ENCODE data around the gene RNU1-2.
A peak's percentile ranks its signal among the peaks of the same experiment; 100 is the strongest.
"Not testable (repeated sequence)": the region's sequence is repeated elsewhere in the genome, so short reads cannot be mapped to it uniquely, and the experiment has no call there.

RNU1-2 gene

DNA sequence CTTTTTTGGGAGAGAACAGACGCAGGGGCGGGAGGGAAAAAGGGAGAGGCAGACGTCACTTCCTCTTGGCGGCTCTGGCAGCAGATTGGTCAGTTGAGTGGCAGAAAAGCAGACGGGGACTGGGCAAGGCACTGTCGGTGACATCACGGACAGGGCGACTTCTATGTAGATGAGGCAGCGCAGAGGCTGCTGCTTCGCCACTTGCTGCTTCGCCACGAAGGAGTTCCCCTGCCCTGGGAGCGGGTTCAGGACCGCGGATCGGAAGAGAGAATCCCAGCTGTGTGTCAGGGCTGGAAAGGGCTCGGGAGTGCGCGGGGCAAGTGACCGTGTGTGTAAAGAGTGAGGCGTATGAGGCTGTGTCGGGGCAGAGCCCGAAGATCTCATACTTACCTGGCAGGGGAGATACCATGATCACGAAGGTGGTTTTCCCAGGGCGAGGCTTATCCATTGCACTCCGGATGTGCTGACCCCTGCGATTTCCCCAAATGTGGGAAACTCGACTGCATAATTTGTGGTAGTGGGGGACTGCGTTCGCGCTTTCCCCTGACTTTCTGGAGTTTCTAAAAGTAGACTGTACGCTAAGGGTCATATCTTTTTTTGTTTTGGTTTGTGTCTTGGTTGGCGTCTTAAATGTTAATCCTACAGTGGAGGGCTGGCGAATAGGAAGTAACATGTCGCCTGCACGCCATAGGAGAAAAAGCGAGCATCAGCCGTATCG is at the start of gene RNU1-2:
Gene RNU1-2 (plus strand): TSS at position 383 of the 718 bp plus-strand sequence.
- peak in 56 of 58 donors; percentile 27 to 98 (median 86) for DNase-seq

DNA sequence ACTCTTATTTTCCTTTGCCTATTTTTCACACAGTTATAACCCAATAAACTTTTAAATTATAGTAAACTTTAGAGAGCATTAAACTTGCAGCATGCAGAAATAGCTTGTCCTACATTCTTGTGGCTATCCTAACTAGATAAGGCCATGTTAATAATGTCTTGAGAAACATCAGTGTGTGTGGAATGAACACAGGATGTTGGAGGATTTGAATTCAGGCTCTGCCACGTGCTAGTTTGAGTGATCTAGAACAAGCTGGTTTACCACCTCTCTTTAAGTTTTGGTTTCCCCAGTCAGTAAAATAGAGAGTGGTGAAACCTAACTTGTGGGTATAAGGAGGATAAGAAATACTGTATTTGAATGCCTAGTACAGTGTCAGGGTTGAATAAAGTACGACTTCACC is 39.6 kb upstream of the RNU1-2 start:
- DNase-seq: not testable (repeated sequence)

DNA sequence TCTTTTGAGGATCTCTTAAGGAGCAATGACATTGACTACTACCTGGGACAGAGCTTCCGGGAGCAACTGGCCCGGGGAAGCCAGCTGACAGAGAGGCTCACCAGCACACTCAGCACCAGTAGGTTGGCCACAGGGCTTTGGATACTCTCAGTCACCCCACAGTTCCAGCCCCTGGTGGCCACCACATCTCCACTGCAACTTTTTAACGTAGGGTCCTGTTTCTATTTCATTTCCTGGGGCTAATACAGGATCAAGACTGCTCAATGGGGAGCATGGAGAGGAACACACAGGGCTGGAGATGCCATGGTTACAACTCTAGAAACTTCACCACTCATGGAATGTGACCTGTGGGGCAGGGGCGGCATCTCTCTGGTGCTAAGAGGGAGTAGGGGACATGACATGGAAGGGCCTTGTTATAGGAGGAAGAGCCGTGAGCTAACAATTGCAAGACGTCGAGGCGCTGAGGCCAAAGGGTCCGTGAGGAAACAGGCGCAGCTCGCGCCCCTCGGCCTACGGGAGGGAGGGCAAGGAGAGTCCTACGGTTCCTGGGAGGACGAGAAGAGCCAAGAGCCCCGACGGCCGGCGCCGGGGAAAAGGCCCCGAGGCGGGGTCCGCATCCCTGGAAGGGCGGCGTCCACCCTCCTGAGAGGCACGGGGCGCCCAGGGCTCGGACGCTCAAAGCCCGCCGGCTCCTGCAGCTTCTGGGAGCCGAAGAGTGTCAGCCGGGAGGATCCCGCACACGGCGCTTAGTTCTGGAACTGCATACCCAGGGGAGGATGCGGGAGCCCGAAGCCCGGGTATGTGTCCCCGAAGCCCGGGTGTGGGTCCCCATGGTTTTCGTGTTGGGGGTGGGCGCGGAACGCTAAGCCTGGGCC is 36.4 kb upstream of the RNU1-2 start:
- not testable (repeated sequence) for DNase-seq

DNA sequence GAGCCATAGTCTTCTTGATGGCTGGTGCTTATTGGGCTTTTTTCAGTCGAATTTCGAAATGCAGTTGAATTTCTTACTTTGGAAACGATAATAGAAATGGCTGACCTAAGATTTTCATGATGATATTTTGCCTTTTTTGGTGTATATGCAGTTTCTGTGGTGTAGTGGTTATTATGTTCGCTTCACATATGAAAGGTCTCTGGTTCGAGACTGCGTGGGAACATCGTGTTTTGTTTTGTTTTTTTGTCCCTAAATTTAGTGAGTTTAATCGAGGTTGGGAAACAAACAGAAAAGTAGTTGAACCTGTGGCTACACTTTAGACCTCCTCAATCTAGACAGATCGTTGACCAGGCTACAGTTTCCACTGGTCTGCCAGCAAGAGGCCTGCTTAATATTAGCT is 35.7 kb upstream of the RNU1-2 start:
- DNase-seq: not testable (repeated sequence)

DNA sequence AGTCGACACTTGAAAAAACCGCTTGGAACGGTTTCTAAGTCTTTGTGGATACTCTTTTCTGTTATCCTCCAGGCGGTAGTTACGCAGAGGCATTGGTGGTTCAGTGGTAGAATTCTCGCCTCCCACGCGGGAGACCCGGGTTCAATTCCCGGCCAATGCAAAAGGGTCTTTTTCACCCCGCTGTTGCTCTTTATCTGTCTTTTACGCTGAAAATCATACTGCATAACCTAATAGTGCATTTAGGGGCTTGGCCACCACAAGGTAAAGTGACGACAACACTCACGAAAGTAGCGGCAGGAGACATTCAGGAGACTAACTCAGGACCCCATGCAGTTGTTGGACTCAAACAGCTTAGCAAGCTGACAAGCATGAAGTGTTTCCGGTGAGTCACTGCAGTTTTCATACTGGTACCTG is 33.9 kb upstream of the RNU1-2 start:
- DNase-seq: not testable (repeated sequence)

DNA sequence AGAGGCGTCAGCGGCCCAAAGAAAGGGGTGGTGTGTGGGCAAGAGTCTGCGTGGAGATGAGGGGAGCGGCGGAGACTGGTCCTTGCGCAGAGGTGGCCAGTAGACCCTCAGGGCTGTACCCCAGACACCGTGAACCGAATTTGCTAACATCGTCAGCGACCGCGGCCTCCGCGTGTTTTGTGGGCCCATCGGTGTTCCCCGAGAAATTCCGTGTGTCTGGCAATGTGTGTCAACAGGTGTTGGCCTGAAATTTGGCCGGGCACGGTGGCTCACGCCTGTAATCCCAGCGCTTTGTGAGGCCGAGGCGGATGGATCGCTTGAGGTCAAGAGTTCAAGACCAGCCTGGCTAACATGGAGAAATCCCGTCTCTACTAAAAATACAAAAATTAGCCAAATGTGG is 33.4 kb upstream of the RNU1-2 start:
- not testable (repeated sequence) for DNase-seq

DNA sequence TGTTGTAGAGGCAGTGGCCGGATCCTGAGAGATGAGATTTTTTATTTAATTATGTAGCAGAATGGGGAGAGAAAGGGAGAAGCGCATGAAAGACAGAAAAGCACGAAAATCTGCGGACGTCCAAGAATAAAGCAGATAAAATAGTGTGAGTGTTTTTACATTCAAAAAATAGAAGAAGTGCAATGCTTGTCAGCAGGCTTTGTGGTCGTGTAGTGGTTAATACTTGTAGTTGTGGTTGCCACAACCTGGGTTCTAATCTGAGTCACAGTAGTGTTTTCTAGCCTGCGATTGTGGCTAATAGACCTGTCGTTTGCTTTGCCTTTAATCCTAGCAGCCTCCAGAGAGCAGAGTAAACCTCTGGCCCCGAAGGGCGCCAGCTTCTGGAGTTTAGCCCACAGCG is 32.8 kb upstream of the RNU1-2 start:
- DNase-seq: not testable (repeated sequence)

DNA sequence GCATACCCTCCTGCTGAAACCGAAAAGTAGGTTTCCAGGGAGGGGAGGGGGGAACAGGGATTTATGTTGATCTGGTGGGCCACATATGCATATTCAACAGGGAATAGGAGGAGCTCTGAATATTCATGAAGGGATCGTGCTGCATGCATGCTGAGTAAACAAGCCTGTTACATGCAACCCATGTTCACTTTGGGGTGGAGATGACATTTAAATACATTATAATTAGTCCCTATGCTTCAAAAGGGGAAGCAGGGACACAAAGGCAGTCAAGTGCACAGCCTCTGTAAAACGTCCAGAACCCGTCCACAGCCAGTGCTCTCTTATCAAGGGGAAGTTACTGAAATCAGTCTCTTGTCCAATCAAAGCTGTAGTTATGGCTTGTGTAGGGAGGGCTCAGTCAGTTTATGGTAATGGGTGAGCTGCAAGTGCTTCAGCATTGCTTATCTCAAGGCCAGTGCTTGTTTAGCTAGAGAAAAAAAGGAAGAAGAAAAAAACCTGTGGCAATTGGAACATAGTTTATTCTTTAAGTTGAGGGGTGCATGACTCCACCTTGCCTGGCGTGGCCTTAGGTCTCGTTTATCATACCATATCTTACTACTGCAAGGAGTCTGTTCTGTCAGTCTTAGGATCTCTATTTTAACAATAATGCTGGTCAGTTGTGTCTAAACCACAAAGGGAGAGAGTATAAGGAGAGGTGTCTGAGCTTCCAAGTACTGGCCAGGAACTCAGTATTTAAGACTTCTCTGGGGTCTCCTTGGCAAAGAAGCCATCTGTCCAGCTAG is 28.7 kb upstream of the RNU1-2 start:
- DNase-seq: not testable (repeated sequence)

DNA sequence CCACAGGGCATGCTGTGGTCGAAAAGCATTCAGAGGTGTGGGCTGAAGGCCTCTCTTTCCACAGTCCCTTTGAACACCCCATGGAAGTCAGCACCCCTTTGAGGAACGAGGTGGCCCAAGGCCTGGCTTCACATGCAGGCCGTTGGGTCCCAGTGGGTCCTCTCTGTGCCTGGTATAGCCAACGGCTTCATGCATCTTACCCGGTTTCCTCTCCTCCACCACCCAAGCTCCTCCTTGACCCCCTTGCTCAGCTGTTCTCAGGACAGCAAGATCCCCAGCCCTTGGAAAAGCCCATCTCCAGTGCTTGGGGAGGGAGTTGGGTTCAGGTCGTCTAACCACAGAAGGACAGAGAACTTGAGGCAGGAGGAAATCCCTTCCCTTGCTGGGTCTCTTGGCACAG is 27.0 kb upstream of the RNU1-2 start:
- not testable (repeated sequence) for DNase-seq

DNA sequence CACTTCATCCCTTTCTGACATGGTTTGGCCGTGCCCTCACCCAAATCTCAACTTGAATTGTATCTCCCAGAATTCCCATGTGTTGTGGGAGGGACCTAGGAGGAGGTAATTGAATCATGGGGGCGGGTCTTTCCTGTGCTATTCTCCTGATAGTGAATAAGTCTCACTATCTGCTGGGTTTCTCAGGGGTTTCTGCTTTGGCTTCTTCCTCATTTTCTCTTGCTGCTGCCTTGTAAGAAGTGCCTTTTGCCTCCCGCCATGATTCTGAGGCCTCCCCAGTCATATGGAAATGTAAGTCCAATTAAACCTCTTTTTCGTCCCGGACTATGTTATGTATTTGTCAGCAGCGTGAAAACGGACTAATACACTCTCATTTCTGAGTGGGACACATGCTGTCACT is 25.8 kb upstream of the RNU1-2 start:
- not testable (repeated sequence) for DNase-seq

DNA sequence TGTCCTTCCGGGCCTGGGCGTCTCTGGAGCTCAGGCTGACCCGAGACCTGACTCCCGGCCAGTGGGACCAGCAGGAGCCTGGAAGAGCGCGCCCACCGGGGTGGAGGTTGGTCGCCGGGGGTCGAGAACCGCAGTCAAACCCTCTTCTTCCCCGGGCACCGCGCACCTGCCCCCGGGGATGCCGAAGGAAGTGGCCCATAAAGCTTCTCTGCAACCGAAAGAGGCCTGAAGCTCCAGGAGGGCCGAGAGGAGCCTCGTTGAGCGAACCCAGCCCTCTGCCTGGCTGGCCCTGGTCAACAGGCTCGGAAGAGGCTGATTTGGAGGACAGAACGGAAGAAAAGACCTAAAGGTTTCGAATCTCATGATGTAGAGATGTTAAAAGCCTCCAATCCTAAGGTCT is 24.6 kb upstream of the RNU1-2 start:
- not testable (repeated sequence) for DNase-seq

DNA sequence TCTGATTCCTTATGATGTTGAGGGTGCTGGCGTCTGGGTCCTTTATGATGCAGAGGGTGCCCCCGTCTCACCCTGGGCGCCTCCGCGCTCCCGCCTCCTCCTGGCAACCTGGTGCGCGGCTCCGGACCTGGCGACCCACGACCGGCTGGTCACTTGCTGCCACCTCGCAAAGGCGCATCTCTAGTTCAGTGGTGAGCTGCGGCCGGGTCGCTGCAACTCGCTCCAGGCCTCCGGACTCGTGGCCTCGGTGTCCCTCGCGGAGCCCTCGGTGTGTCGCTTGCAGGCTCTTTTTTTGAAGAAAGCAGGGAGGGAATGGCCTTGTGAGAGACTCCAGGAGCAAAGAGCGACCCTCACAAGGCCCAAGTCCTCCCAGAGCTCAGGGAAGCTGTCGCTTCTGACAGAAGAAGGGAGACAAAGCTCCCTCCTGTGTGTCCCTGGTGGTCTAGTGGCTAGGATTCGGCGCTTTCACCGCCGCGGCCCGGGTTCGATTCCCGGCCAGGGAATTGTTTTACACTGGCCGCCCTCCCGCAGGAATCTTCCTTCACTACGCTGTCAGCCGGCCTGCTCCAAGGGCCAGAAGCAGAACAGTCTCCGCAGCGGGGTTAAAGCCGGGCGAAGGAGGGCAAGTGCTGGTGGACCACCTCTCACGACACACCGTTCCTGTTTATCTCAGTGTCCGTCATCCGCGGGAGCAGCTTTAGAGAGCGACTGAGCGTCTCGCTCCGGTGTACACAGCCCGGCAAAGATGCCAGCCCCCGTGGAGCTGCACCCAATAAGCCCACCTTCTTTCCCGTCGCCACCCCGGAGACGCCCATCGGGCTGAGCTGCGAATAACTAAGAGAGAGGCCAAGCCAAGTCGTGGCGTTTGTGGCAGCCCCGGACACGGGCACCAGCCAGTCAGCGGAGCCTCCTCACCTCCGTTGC is 23.4 kb upstream of the RNU1-2 start:
- DNase-seq: peak in 51 of 58 donors; percentile 1 to 78 (median 51)

DNA sequence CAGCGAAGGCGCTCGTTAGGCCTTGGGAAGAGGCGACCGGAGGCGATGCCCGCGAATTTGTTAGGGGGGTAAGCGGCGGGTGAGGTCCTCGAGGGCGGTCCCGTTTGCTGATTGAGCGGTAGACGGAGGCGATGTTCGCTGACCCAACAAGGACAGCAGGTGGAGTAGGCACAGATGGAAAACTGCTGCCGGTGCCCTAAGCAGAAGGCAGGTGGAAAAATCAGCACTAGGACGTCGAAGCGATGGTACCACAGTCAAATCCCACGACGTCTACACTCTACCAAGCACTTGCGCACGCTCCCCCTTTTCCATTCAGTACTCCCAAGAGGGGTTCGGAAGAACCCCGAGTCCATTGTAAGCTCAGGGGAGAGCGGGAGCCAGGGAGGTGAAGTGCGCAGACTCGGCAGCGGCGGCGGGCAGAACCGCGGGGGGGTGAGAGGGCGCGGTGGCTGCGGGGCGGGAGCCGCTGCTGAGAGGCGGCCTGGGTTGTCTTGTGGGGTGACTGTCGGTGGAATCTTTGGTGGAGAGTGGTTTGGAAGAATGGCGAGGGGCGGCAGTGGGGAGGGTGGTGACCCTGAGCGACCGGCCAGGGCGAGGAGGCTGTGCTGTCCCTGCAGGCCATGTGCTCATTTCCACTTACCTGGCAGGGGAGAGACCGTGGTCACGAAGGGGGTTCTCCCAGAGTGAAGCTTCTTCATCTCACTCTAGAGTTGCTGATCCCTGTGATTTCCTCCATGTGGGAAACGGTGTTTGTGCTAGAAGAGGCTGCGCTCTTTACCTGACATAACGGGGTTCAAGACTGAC is 22.5 kb upstream of the RNU1-2 start:
- DNase-seq: peak in 42 of 58 donors; percentile 2 to 88 (median 38)

DNA sequence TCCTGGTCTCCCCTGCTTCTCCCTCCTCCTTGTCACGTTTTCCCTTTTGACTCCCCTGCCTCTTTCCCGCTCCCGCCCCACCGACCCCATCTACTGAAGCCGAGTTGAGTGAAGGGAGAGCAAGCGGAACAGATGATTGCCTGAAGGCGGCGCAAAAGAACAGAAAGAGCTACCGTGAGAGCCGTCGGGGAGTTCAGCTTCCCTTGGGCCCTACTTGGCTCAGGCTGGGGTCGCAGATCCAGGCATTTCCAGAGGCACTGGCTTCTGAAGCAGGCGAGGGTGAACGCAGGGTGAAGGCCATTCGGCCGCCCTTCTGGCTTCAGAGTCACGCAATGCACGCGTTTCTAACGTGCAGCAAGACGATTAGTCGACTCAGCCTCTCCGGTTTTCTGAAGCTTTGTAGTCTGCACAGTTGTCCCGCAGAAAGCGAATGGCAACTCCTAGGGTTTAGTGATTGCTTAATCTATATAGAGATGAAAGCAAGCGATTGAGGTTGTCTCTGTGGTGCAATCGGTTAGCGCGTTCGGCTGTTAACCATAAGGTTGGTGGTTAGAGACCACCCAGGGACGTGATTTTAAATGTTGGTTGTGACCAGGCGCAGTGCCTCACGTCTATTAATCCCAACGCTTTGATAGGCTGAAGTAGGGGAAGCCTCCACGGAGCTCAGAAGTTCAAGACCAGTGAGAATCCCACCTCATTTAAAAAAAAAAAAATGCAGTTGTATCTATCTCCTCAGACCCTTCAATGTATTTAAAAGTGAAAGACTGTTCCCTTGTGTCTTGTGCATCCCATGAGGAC is 20.6 kb upstream of the RNU1-2 start:
- DNase-seq: not testable (repeated sequence)

DNA sequence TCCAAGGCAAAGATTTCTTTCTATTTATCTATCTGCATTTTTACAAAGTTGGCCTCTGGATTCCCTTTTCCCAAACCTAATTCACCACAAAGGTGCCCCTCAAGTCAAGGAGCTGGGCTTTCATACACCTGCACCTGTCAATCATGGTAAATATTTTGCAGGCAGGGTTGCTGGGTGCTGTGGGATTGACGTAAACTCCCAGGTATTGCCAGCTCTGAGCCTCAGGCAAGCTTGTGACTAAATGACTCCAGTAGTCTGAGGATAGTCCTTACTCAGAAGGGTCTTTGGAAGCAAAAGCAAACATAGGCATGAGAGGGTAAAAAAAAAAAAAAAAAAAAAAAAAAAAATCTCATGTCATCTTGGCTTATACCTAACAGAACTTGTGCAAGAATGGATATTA is 14.0 kb upstream of the RNU1-2 start:
- DNase-seq: not testable (repeated sequence)

DNA sequence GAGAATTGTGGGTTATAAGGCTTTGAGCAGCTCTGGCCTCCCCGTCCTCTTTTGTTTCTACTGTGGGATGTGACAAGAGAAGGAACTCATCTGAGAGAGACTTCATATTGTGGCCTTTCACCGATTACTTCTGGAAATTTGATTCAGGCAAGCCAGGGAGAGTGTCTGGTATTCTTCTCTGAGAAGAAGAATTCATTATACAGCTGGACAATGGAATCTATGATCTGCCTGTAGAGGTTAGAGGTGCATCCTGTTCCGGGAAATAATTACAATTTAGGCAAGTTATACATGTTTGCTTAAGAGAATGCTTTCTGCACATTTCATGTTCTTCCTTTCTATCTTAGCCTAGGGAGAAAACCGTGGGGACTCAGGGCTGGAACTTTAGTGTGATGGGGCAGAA is 12.8 kb upstream of the RNU1-2 start:
- DNase-seq: no peak

DNA sequence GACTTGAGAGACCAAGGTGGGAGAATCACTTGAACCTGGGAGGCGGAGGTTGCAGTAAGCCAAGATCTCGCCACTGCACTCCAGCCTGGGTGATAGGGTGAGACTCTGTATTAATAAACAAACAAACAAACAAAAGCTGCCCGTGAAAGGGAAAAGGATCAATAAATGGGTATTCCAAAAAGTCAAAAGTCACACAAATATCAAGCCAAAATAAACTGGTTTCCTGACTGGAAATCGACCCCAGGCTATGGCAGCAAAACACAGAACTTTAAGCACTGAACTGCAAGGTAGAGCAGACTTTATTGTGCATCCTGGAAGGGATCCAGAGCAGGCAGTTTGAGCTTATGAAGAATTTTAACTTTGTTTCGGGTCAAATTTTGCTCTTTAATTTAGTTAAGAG is 11.3 kb upstream of the RNU1-2 start:
- not testable (repeated sequence) for DNase-seq

DNA sequence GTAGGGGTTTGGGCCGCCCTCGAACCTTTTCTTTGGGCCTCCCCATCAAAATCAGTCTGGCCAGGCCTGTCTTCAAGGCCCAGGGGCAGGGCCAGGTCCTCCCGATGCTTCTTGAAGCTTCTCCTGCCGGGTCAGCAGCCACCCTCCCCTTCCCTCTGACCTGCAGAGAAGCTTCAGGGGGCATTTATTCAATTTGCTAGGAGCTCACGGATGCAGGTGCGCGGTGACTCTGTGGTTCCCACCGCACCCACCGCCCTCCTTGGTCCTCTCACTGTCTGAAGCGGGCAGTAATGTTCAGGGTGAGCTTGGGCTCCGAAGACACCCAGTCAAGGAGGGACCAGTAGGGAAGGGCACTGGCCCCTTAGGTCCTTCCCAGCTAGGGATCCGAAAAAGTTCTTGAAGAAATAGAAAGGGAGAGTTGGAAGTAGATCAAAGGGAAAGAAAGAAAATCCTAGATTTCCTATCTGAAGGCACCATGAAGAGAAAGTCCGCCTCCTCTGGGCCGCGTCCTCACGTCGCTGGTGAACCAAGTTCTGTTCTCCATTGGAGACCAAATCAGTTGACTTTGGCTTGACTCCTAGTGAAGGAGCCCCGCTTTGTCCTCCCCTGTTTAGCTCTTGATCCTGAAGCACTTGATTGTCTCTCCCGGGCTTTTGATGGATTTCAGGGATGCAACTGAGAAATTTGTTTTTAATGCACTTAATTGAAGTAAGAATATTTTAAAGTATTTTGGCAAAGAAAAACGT is 8.7 kb upstream of the RNU1-2 start:
- DNase-seq: no peak
